PFSK-1 (cell line): ENCODE results near the gene DOCK10.

Experiments
- FOXP2 ChIP-seq: optimal IDR thresholded peaks from 2 replicates; pipeline ENCODE3; 2011; ENCODE audit warnings: borderline replicate concordance, control low read depth, inconsistent platforms; ENCODE audit not compliant: insufficient read depth; ENCODE audit errors: extremely low read length, extremely low read depth
- POLR2AphosphoS5 ChIP-seq: IDR thresholded peaks from 2 replicates; pipeline ENCODE4 v1.6.1; 2012; ENCODE audit warnings: low read depth, mild to moderate bottlenecking, control low read depth, low read length, moderate library complexity
- REST ChIP-seq, 2 experiments: IDR thresholded peaks; 2 replicates each; pipeline versions ENCODE4 v1.6.1 to v1.8.0; 2011 to 2012; ENCODE audit warnings: low read depth in 2 of 2, low read length in 2 of 2, control low read depth in 1 of 2, inconsistent platforms in 1 of 2, mild to moderate bottlenecking in 1 of 2, moderate library complexity in 1 of 2; ENCODE audit not compliant: insufficient read depth in 1 of 2
- SIN3A ChIP-seq: IDR thresholded peaks from 2 replicates; pipeline ENCODE4 v1.6.1; 2012; ENCODE audit warnings: mild to moderate bottlenecking, low read length, moderate library complexity, borderline replicate concordance; ENCODE audit not compliant: insufficient read depth
- TAF1 ChIP-seq: IDR thresholded peaks from 2 replicates; pipeline ENCODE4 v1.6.1; 2012; ENCODE audit warnings: low read length, control low read depth, borderline replicate concordance; ENCODE audit not compliant: insufficient read depth

Gene DOCK10

GRCh38 chr2:225008179-225008856 lies 34.0 kb downstream of the DOCK10 start:
- TF ChIP-seq FOXP2, result no peak
- TF ChIP-seq REST (IDR thresholded peaks at IDR 0.05; ENCODE audit: insufficient read depth in 1 of 2, low read depth in 2 of 2, low read length in 2 of 2), result no peak
- TF ChIP-seq SIN3A, result no peak
- TF ChIP-seq POLR2AphosphoS5, result no peak
- TF ChIP-seq TAF1, result no peak

GRCh38 chr2:225006730-225007129 lies 35.5 kb downstream of the DOCK10 start:
- no peak for TF ChIP-seq SIN3A
- no peak for TF ChIP-seq POLR2AphosphoS5
- no peak for TF ChIP-seq REST (IDR thresholded peaks at IDR 0.05; ENCODE audit: insufficient read depth in 1 of 2, low read depth in 2 of 2, low read length in 2 of 2)

- TF ChIP-seq POLR2AphosphoS5, result no peak
- no peak for TF ChIP-seq REST (IDR thresholded peaks at IDR 0.05; ENCODE audit: insufficient read depth in 1 of 2, low read depth in 2 of 2, low read length in 2 of 2)
Measured at GRCh38 chr2:225004597-225004996, 37.7 kb downstream of the DOCK10 start.

- no peak for TF ChIP-seq TAF1
- no peak for TF ChIP-seq SIN3A
- no peak for TF ChIP-seq FOXP2
- no peak for TF ChIP-seq POLR2AphosphoS5
- TF ChIP-seq REST (IDR thresholded peaks at IDR 0.05; ENCODE audit: insufficient read depth in 1 of 2, low read depth in 2 of 2, low read length in 2 of 2), result no peak
Measured at GRCh38 chr2:225002656-225003045, 39.6 kb downstream of the DOCK10 start.

GRCh38 chr2:225002039-225002655 lies 40.1 kb downstream of the DOCK10 start:
- TF ChIP-seq SIN3A (no peak), POLR2AphosphoS5 (no peak), TAF1 (no peak), REST (IDR thresholded peaks at IDR 0.05; ENCODE audit: insufficient read depth in 1 of 2, low read depth in 2 of 2, low read length in 2 of 2) (no peak)
